HCT116 (cell line): ENCODE results near the gene SLC22A8. TPM values are rescaled to one million over a fixed set of nuclear protein-coding genes. Genes with fewer than 3 reads are reported as not detected.

ENCODE experiments used
- ATAC-seq: fragments of 200-7000 bp; cut with Tn5 transposase; 2 replicates; pipeline ENCODE4 v1.9.1; 2020; ENCODE audit warnings: mild to moderate bottlenecking, moderate library complexity
- BruUV-seq: library from RNA; stranded (reverse); fragments of 400-500 nt; replicated peaks from 2 replicates; lab custom pipeline; 2021; lab: Mats Ljungman, UMichigan
- CTCF ChIA-PET: fragments of 300-600 bp; sonication (Branson Sonifier 250); formaldehyde crosslinking; loops from one replicate; lab custom pipeline; 2021; ENCODE audit warnings: antibody characterized with exemption; lab: Charles Lee
- POLR2A ChIA-PET: fragments of 300-600, 350-600 bp; sonication (Branson Sonifier 250); formaldehyde crosslinking; loops from one replicate; lab custom pipeline; 2021; ENCODE audit warnings: antibody characterized with exemption; lab: Charles Lee
- RAD21 ChIA-PET, 2 experiments: fragments of 300-600 bp; sonication (Branson Sonifier 250); formaldehyde crosslinking; loops; one replicate each; lab custom pipeline; 2023; ENCODE audit warnings: low total read pairs in 2 of 2; ENCODE audit not compliant: uncharacterized antibody in 2 of 2, unreplicated experiment in 2 of 2, low non-redundant PET in 1 of 2; lab: Charles Lee
- DNase-seq: peaks from one replicate; pipeline ENCODE4 v3.0.0-alpha.2; 2010; ENCODE audit warnings: low read depth, low spot score
- H2AFZ ChIP-seq: fragments of 200-600 bp; shearing (Covaris generic), sonication (generic); 2 replicates; pipeline ENCODE4 v1.6.1; 2017; ENCODE audit warnings: low read depth, mixed run types, mixed read lengths, antibody characterized with exemption, low read length; ENCODE audit not compliant: poor library complexity, severe bottlenecking
- H3K27ac ChIP-seq: 2 replicates; pipeline ENCODE4 v1.5.1; 2012; ENCODE audit warnings: low read depth, low read length
- H3K27me3 ChIP-seq: fragments of 200-600 bp; sonication (generic); 2 replicates; pipeline ENCODE4 v1.6.1; 2016; ENCODE audit warnings: mixed run types, low read length, mixed read lengths; ENCODE audit not compliant: insufficient read depth
- H3K36me3 ChIP-seq, 2 experiments: fragments of 200-500 bp in 1 of 2; fragments of 200-600 bp in 1 of 2; sonication (Bioruptor generic) in 1 of 2; sonication (generic) in 1 of 2; 2 replicates each; pipeline versions ENCODE4 v1.5.1 to v1.6.1; 2014 to 2016; ENCODE audit warnings: low read length in 2 of 2, inconsistent platforms in 1 of 2, mixed read lengths in 1 of 2, mixed run types in 1 of 2; ENCODE audit not compliant: insufficient read depth in 2 of 2, control insufficient read depth in 1 of 2
- H3K4me1 ChIP-seq, 2 experiments: fragments of 200-600 bp in 1 of 2; sonication (generic) in 1 of 2; 2 replicates each; pipeline versions ENCODE4 v1.5.1 to v1.6.1; 2012 to 2017; ENCODE audit warnings: low read length in 2 of 2, inconsistent platforms in 1 of 2, mild to moderate bottlenecking in 1 of 2, mixed read lengths in 1 of 2, mixed run types in 1 of 2, moderate library complexity in 1 of 2; ENCODE audit not compliant: insufficient read depth in 2 of 2, control insufficient read depth in 1 of 2
- H3K4me2 ChIP-seq: fragments of 200-600 bp; sonication (generic); 2 replicates; pipeline ENCODE4 v1.6.1; 2017; ENCODE audit warnings: mixed run types, low read length, mixed read lengths
- H3K4me3 ChIP-seq, 2 experiments: fragments of 200-600 bp in 1 of 2; sonication (generic) in 1 of 2; replicated peaks in 1 of 2; 2 replicates each; pipeline ENCODE4 v1.5.1; 2011 to 2016; ENCODE audit warnings: low read length in 2 of 2, control low read depth in 1 of 2, low read depth in 1 of 2, mild to moderate bottlenecking in 1 of 2, mixed read lengths in 1 of 2, mixed run types in 1 of 2
- H3K79me2 ChIP-seq: fragments of 200-600 bp; sonication (generic); 2 replicates; pipeline ENCODE4 v1.6.1; 2017; ENCODE audit warnings: mild to moderate bottlenecking, mixed run types, low read length, moderate library complexity, mixed read lengths; ENCODE audit not compliant: insufficient read depth
- H3K9ac ChIP-seq: fragments of 200-600 bp; sonication (generic); 2 replicates; pipeline ENCODE4 v1.6.1; 2016; ENCODE audit warnings: low read length, mixed read lengths
- H3K9me2 ChIP-seq: fragments of 200-600 bp; sonication (generic), shearing (Covaris generic); 2 replicates; pipeline ENCODE4 v1.6.1; 2017; ENCODE audit warnings: mixed run types, mild to moderate bottlenecking, moderate library complexity; ENCODE audit not compliant: insufficient read depth
- H3K9me3 ChIP-seq, 2 experiments: fragments of 200-500 bp in 1 of 2; fragments of 200-600 bp in 1 of 2; sonication (Bioruptor generic) in 1 of 2; sonication (generic) in 1 of 2; 2 replicates each; pipeline ENCODE4 v1.6.1; 2014 to 2017; ENCODE audit warnings: low read length in 2 of 2, mixed read lengths in 2 of 2, inconsistent platforms in 1 of 2, low read depth in 1 of 2, mild to moderate bottlenecking in 1 of 2, mixed run types in 1 of 2, moderate library complexity in 1 of 2; ENCODE audit not compliant: control insufficient read depth in 1 of 2, insufficient read depth in 1 of 2
- H4K20me1 ChIP-seq: fragments of 200-600 bp; sonication (generic), shearing (Covaris generic); 2 replicates; pipeline ENCODE4 v1.6.1; 2017; ENCODE audit warnings: mixed run types, mild to moderate bottlenecking, moderate library complexity; ENCODE audit not compliant: insufficient read depth
- ATF3 ChIP-seq: IDR thresholded peaks from 2 replicates; pipeline ENCODE4 v1.6.1; 2012
- CTCF ChIP-seq, 3 experiments: fragments of 200-600 bp in 1 of 3; sonication (generic) in 1 of 3; IDR thresholded peaks in 2 of 3; conservative IDR thresholded peaks in 1 of 3; 2 replicates each; pipeline ENCODE4 v1.5.1; 2012 to 2017; ENCODE audit warnings: low read depth in 2 of 3, low read length in 2 of 3, antibody characterized with exemption in 1 of 3, borderline replicate concordance in 1 of 3, control low read depth in 1 of 3, mild to moderate bottlenecking in 1 of 3, mixed read lengths in 1 of 3, mixed run types in 1 of 3, moderate library complexity in 1 of 3; ENCODE audit not compliant: insufficient read depth in 1 of 3
- EGR1 ChIP-seq: IDR thresholded peaks from 2 replicates; pipeline ENCODE4 v1.6.1; 2012; ENCODE audit warnings: low read depth
- ELF1 ChIP-seq: IDR thresholded peaks from 2 replicates; pipeline ENCODE4 v1.6.1; 2012; ENCODE audit warnings: low read depth, borderline replicate concordance
- EZH2phosphoT487 ChIP-seq: fragments of 200-600 bp; IDR thresholded peaks from 2 replicates; pipeline ENCODE4 v1.6.1; 2018; ENCODE audit warnings: antibody characterized with exemption, borderline replicate concordance
- FOSL1 ChIP-seq: IDR thresholded peaks from 2 replicates; pipeline ENCODE4 v1.6.1; 2012; ENCODE audit warnings: low read depth
- JUND ChIP-seq: IDR thresholded peaks from 2 replicates; pipeline ENCODE4 v1.6.1; 2012
- POLR2A ChIP-seq: IDR thresholded peaks from 2 replicates; pipeline ENCODE4 v1.7.0; 2011; ENCODE audit warnings: borderline replicate concordance; ENCODE audit not compliant: insufficient read depth, insufficient read length; ENCODE audit errors: extremely low read depth
- POLR2AphosphoS5 ChIP-seq: IDR thresholded peaks from 2 replicates; pipeline ENCODE4 v1.6.1; 2011; ENCODE audit warnings: mild to moderate bottlenecking, low read depth, low read length, moderate library complexity
- RAD21 ChIP-seq: IDR thresholded peaks from 2 replicates; pipeline ENCODE4 v1.6.1; 2012; ENCODE audit warnings: low read depth, mild to moderate bottlenecking
- REST ChIP-seq: IDR thresholded peaks from 2 replicates; pipeline ENCODE4 v1.6.1; 2012; ENCODE audit warnings: low read depth
- SIN3A ChIP-seq: IDR thresholded peaks from 2 replicates; pipeline ENCODE4 v1.6.1; 2012; ENCODE audit warnings: low read depth
- TCF7L2 ChIP-seq: IDR thresholded peaks from 2 replicates; pipeline ENCODE4 v1.7.0; 2011; ENCODE audit warnings: borderline replicate concordance, inconsistent platforms; ENCODE audit not compliant: insufficient read depth, insufficient read length; ENCODE audit errors: extremely low read depth
- ZBTB33 ChIP-seq: IDR thresholded peaks from 2 replicates; pipeline ENCODE4 v1.6.1; 2011; ENCODE audit warnings: mild to moderate bottlenecking, low read length, moderate library complexity; ENCODE audit not compliant: insufficient replicate concordance; ENCODE audit errors: extremely low read depth
- ZNF274 ChIP-seq: fragments of 200-500 bp; sonication (Bioruptor generic); IDR thresholded peaks from 2 replicates; pipeline ENCODE4 v1.6.1; 2014; ENCODE audit warnings: mild to moderate bottlenecking, low read depth, low read length, inconsistent platforms
- intact Hi-C: fragments of 100-400 bp; cut with micrococcal nuclease; formaldehyde crosslinking; loops from 2 replicates; pipeline ENCODE4 v1.10.0; 2022
- total RNA-seq: library from RNA; stranded (reverse); gene quantifications from one replicate; pipeline ENCODE4 v1.2.1, GENCODE V29; 2021; ENCODE audit not compliant: unreplicated experiment

The SLC22A8 gene
- total RNA-seq, 1 experiment from 2014 or later = not detected

GRCh38 chr11:62981743-62982142 is 33.9 kb downstream of the SLC22A8 start:
- intact Hi-C loops = no loop called here
- RAD21 ChIA-PET = no interaction called here
- no peak overlapping the region for H2AFZ ChIP-seq
- peaks cover 3% of the 10 kb centered on the region; the same call in 1 of the 2 replicates for H3K27me3 ChIP-seq
- H3K27ac ChIP-seq = no peak overlapping the region
- POLR2A ChIA-PET = no interaction called here
- no peaks in the 10 kb centered on the region for H3K9me2 ChIP-seq
- no peaks in the 10 kb centered on the region for H3K4me1 ChIP-seq
- H3K9me3 ChIP-seq = no peaks in the 10 kb centered on the region
- H3K79me2 ChIP-seq = no peaks in the 10 kb centered on the region
- no peak overlapping the region for H3K9ac ChIP-seq
- H3K36me3 ChIP-seq = no peaks in the 10 kb centered on the region
- no peaks in the 10 kb centered on the region for H4K20me1 ChIP-seq
- ATAC-seq (peak; percentile 90), DNase-seq (no peak)
- CTCF ChIA-PET = interaction anchor here (1.3 kb wide), 1 partner anchor 42 kb away, joined by 3 read pairs; no protein-coding TSS in a partner anchor
- H3K4me2 ChIP-seq = no peak overlapping the region
- TF ChIP-seq POLR2A (no peak), EGR1 (no peak), ATF3 (no peak), CTCF (IDR thresholded peaks at IDR 0.05 in 2 of 3, conservative IDR thresholded peaks at IDR 0.05 in 1 of 3; ENCODE audit: borderline replicate concordance in 1 of 3, insufficient read depth in 1 of 3, low read depth in 2 of 3, low read length in 2 of 3) (peak; percentile 15 to 50 (median 48); a peak in 5 of 6 replicates), EZH2phosphoT487 (no peak), RAD21 (peak; percentile 27), REST (no peak), TCF7L2 (no peak), POLR2AphosphoS5 (no peak), ZNF274 (no peak), ELF1 (no peak), SIN3A (no peak), ZBTB33 (no peak), JUND (no peak), FOSL1 (no peak)
- H3K4me3 ChIP-seq = no peak overlapping the region
- no TSS peak for BruUV-seq
